Caki2 (cell line): ENCODE data around the gene C2orf92. TPM values are rescaled to one million over a fixed set of nuclear protein-coding genes. Genes with fewer than 3 reads are reported as not detected.
"Not testable (repeated sequence)": the region's sequence is repeated elsewhere in the genome, so short reads cannot be mapped to it uniquely, and the experiment has no call there.

Experiments
- DNase-seq: peaks from one replicate; pipeline ENCODE4 v3.0.0-alpha.2; 2015; ENCODE audit warnings: low read depth
- in situ Hi-C: cut with HindIII; loops from 2 replicates; pipeline ENCODE4 v1.10.0; 2016; ENCODE audit warnings: low sequenced_read_pairs, low pct_unique_long_range_greater_than_20kb, mixed read lengths
- total RNA-seq: library from RNA; depleted of rRNA; stranded (reverse); fragments of >200 nt; shearing (Covaris generic); gene quantifications from 2 replicates; pipeline ENCODE4 v1.2.3, GENCODE V29; 2014; ENCODE audit warnings: low replicate concordance

Gene C2orf92
- total RNA-seq, 1 experiment from 2014 or later, result 0.27 TPM

DNA sequence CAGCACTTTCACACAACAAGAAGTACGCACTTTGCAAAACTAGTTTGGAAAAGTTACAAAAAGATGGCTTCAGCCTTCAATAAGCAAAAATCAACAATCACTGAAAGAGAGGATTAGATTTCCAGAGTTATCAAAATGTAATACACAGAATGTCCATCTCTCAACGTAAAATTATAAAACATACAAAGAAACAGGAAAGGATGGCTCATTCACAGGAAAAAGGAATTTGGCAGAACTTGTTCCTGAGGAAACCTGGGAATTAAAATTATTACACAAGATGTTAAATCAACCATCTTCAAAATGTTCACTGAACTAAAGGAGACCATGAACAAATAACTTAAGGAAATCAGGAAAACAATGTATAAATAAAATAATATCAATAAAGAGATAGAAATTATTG, 8.0 kb downstream of the C2orf92 start:
- in situ Hi-C loops, result no loop called here
- no peak for DNase-seq

DNA sequence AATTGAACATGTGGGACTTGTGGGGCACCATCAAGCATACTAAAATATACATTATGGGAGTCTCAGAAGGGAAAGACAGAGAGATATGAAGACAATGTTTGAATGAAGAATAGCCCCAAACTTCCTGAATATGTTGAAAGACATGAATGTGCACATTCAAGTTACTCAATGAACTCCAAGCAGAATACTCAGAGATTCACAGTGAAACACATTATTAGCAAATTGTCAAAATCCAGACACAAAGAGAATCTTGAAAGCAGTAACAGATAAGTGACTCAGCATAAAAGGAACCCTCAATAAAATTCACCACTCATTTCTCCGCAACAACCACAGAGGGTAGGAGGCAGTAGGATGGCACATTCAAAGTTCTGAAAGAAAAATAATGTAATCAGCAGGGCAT, 8.8 kb downstream of the C2orf92 start:
- in situ Hi-C loops, result no loop called here
- no peak for DNase-seq

DNA sequence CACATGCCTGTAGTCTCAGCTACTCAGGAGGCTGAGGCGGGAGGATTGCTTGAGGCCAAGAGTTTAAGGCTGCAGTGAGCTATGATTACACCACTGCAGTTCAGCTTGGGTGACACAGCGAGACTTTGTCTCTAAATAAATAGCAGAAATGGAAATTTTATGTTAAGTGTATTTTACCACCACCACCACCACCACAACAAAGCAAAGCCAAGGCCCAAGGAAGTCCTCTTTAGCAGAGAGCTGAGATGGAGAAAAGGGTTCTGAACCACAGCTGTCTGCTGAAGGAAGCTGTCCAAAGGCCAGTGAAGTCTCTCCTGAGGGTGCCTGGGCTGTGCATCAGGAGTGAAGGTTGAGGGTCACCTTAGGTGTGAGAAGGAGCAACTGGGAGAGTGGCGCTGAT, 17.7 kb downstream of the C2orf92 start:
- in situ Hi-C loops, DNase-seq: not testable (repeated sequence)

DNA sequence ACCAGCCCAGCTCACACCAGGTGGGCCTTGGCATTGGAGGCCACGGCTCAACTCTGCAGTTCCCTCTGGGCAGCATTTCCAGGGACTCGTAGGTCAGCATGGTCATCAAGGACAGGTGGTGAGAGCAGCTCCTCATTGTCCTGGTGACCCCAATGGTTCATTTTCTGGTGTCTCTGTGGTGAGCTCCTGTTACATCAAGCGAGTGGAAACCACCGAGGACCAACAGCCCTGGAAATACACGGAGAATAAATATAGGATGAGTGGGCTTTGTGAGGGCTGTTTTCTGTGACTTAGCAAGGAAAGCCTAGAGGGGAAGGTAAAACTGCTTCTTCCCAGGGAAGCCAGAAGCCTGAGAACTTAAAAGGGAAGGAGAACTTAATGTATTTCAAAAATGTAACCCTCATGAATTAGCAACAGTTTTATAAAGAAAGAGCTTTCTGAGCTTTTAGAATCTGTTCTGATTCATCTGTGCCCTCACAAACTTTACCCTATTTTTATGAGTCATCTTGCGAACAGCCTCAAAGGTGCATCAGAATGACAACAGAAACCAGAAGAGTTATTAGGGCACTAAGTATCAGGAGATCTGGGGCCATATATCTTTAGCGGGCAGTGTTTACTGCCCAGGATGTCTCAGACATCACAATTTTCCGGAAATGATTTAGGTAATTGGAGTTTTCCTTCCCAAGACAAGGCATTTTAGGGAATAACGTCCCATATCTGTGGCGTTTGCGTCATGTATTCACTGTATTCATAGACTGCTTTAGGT, 18.7 kb downstream of the C2orf92 start:
- in situ Hi-C loops, result no loop called here
- no peak for DNase-seq

DNA sequence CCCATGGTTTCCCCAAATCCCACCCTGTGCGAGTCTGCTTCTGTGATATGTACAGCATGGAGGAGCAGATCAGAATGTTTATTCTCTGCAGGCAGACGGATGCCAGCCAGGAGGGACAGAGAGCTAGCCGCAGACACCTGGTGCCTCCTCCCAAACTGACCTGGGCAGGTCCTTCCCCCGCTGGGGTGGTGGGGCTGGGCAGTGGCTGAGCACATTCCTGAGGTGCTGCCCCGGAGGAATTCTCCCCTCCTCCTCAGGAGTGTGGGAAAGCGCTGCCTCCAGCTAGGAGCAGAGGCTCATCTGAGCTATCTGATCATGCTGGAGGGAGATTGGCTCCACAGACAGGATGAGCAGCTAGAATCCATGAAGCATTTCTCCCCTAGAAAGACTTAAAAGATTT, 21.7 kb downstream of the C2orf92 start:
- no peak for DNase-seq
- in situ Hi-C loops, result no loop called here

DNA sequence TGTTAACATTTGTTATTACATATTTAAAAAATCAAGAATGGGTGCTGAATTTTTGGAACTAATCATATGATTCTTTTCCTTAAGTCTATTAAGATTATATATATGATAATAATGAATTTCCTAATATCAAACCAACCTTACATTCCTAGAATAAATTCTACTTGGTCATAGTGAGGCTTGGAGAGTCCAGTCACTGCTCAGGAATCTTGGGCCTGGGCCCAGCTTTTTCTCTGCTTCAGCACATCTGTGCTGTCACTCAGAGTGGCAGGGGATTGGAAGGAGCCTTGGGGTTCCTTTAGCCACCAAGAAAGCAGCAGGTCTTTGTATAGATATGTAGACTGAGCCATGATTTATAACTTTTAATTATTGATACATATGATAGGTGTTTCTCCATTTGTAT, 24.0 kb downstream of the C2orf92 start:
- in situ Hi-C loops, result no loop called here

DNA sequence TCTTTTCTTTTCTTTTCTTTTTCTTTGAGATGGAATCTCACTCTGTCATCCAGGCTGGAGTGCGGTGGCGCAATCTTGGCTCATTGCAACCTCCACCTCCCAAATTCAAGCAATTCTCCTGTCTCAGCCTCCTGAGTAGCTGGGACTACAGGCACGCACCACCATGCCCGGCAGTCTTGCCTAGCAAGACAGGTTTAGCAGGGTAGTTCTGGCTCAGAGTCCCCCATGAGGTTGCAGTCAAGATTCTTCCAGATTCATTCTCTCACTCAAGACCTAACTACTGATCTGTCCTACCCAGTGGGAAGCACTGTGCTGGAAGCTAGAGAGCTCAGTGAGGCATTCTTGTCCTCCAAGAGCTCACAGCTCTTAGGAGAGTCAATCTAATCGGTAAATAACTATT, 26.2 kb downstream of the C2orf92 start:
- no peak for DNase-seq
- in situ Hi-C loops, result no loop called here

More for the DNA sequence above, 24.0 kb downstream of the C2orf92 start:
- peak; percentile 16 for DNase-seq

DNA sequence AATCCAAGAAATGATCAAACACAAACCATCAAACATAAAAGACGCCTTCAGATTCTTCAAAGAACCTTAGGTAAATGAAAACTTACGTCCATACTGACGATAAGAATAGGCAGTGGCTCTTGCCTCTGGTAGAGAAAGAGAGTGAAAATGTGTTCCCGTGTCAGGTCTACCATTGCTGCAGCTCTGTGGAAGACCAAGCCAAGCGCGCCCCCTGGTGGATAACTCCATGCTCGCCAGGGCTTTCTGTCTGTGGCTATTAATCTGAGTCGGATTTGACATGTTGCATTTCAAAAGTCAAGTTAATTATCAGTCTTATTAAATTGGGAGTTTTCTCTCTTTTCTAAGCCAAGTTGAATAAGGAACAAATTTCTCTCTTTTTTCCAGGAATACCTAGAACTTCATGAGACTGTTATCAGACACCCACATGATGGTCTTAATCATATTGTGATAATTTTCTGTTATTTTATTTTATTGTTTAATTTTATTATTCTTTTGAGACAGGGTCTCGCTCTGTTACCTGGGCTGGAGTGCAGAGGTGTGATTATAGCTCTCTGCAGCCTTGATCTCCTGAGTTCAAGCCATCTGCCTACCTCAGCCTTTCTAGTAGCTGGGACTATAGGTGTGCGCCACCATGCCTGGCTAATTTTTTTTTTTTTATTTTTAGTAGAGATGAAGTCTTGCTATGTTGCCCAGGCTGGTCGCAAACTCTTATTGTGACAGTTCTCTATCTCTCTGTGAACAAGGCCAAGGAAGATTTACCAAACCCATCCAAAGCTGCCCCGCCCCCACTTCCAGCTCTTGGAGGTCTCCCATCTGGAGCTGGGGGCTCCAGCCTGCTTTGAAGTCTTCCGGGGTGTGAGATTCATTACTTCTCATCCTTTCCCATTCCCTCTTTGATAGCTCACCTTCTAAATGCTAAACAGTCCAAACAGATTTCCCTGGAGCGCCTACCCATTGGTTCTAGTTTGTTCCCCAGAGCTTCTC, 28.0 kb downstream of the C2orf92 start:
- peak; percentile 59 for DNase-seq
- in situ Hi-C loops, result no loop called here

DNA sequence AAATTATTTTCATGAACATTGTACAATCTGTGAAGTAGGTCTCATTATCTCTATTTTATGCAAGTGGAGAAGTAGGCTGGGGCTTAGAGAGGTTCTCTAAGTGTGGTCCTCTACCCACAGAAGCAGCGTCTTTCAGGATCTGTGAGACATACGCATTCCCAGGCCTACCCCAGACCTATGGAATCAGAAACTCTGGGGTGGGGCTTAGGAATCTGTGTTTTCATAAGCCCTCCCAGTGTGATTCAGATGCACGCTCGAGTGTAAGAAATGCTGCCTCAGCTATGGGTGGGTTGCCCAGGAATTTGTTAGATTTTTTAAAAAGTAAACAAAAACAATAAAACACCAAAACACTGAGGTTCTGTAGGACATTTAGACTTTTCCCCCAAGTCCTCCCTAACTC, 29.0 kb downstream of the C2orf92 start:
- in situ Hi-C loops, result no loop called here
- DNase-seq, result no peak

DNA sequence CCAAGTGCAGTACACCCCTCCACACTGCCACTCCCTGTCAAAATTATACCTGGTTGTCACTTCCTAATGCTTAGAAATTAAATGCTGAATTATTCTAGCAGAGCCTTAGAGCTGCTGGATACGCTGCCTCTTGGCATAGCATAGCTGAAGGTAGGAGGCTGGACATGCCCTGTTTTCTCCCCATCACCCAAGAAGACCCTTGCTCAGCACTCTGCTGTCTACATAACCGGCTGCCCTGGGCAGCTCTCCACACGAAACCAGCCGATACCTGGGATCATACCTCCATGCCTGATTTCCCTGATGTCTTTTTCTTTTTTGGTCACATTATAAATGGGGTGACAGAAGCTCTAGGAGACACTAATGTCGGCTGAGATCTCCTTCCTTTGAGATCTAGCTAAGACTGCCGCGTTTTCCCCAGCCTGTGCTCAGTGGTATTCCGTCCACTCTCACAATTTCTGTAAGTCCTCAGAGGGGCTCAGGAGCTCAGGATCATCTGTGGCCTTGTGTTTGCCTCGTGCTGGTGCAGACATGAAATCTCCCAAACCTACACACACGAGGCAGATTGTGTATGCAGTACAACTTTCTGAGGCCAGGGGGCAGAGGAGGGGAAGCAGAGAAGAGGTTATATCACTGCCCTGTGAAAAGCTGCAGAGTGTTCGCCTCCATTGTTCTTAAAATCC, 30.4 kb downstream of the C2orf92 start:
- in situ Hi-C loops, result no loop called here
- peak; percentile 44 for DNase-seq

DNA sequence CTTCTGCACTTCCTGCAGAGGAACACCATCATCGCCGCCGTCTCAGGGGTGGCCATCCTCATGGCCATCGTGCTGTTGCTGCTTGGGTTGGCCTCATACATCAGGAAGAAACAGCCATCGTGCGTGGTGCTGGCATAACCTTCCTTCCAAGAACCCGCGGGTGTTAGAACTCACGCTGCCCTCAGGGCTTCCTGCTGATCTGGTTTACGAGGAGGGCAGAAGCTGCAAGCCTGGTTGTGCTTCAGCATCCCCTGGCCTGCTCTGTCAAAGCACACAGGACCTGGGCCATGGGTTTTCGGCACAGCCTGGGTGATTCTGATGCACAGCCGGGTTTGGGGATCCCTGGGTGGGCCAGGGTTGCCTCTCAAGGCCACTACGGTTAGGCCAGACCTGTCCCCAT, 31.7 kb downstream of the C2orf92 start:
- in situ Hi-C loops, result no loop called here
- no peak for DNase-seq

DNA sequence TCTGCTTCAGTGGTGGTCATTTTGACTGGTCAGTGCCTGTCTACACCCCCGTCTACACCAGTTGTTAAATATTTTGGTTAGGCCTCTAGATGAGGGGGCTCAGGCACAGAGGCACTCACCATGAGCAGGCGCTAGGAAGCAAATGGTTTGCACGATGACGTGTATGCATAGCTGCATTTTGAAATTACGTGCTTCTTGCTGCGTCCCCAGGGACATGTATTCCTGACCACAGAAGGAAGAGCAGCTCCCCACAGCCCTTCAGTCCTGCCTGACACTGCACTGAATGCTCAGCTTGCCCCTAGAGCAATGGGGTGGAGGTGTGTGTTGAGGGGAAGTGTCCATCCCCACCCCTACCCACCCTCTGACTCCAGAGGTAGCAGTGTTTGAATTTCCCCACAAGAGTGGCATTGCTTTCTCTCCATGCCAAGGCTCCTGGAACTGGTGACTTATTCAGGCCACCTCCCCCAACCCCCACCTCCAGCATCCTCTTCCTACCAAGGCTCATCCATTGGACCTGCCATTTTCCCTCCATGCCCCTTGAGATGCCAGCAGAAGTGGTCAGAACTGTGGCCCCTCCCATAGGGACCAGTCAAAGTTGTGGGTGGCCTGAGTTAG, 32.4 kb downstream of the C2orf92 start:
- in situ Hi-C loops, result no loop called here
- DNase-seq, result no peak

DNA sequence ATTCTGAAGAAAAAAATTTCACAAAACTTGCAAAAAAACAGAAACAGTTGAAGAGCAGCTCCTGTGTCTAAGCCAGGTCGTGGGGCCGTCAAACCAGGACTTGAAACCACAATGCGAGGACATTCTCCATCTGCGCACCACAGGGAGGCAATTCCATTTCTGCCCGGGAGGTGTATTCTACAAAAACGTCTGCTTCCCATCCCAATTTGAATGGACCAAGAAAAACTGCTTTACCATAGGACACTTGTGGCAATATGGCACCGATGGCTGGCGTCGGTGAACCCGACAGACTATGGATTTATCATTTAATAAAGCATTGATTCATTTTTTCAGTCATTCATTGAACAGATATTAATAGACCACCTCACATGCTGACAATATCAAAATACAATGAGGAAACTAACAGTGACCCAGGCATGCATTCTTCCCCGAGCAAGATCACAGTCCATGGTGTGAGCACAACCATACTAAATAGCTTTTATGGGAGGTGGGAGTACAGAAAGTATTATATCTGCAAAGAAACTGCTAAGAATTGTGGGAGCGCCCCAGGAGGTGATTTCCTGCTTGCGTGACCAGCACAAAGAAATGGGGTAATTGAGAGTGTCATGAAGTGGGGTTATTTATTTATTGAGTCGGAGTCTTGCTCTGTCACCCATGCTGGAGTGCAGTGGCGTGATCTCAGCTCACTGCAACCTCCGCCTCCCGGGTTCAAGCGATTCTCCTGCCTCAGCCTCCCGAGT, 33.4 kb downstream of the C2orf92 start:
- DNase-seq, result no peak
- in situ Hi-C loops, result no loop called here

DNA sequence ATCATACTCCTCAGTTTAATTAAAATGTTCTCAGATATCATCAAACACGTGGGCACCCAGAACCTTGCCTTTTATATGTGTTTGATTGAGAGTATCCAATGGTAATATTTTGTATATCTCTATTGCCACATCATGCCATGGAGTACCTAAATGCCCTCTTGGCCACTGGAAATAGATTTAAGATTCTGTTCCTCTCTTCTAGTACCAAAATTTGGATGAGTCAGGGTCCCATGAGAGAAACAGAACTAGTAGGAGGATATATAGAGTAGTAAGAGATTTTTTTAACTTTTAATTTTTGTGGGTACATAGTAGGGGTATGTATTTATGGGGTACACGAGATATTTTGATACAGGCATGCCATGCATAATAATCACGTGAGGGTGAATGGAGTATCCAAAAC, 34.2 kb downstream of the C2orf92 start:
- no peak for DNase-seq
- in situ Hi-C loops, result no loop called here

DNA sequence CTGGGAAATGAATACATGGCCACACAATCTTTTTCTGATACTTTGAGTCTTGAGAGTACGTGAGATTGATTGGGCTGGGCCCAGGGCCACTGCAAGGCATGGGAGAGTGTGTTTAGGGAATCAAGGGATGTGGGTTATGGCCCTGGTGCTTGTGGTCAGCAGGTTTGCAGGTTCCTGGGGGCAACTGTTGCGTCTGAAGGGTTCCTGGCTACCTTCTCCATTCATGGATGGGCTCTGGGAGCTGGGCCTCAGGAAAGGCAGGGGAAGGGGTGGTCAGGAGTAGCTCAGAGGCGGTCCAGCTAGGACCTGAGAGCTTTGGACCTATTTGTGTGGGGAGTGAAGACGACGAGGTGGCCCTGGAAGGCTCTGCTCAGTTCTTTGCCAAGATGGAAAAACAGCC, 35.5 kb downstream of the C2orf92 start:
- no peak for DNase-seq
- in situ Hi-C loops, result no loop called here

DNA sequence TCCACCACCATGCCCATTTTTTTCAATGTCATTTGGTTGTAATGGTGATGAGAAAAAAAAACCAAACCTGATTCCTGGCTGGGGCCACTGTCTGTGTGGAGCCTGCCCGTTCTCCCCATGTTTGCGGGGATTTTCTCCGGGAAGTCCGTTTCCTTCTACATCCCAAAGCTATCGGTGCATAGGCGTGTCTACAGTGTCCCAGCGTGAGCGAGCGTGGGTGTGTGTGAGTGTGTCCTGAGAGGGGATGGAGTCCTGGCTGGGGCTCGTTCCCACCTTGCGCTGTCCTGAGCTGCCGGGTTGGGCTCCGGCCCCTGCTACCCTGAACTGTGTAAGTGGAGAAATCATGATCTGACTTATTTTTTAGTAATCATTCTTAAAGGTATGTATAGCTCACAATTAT, 36.6 kb downstream of the C2orf92 start:
- no peak for DNase-seq
- in situ Hi-C loops, result no loop called here

DNA sequence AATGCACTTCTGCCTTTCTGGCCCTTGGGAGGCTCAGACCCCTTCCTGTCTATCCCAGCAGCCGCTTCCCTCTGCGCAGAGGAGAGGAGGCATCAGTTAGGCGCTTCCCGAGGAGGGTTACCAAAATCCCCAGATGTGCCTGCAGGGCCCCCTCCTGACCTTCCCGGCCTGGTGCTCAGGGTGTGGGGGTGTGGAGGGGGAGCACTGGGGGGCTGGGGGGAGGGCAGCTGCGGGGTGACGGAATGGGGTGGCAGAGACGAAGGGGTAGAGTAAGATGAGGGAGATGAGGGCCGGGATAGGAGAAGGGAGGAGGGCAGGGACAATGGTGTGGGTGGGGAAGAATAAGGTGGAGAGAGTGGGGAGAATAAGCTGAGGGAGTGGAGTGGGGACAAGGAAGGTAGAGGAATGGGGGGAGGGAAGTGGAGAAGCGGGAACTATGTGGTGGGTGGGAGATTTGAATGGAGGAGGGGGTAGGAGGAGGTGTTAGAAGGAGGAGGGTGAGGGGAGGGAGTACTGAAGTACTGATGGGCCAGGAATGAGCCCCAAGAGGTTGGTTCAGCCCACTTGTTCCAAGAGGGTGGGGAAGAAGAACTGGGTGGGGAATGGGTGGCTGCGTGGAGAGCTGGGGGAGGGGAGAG, 37.3 kb downstream of the C2orf92 start:
- in situ Hi-C loops, result no loop called here
- DNase-seq, result no peak
